Mucosa of descending colon (tissue), 3 donors: ENCODE measurements around the gene PTPRE. TPM values are rescaled to one million over a fixed set of nuclear protein-coding genes. Genes with fewer than 3 reads are reported as not detected.

Source experiments
- ATAC-seq: fragments of 200-7000 bp; cut with Tn5 transposase; one replicate; pipeline ENCODE4 v1.9.1; 2020; ENCODE audit warnings: mild to moderate bottlenecking, moderate library complexity
- DNase-seq, 3 donors: peaks; one replicate each; pipeline ENCODE4 v3.0.0-alpha.2; 2020
- H3K36me3 ChIP-seq: fragments of 200-600 bp; one replicate; pipeline ENCODE4 v1.8.0; 2021; ENCODE audit warnings: low read depth, mild to moderate bottlenecking
- H3K4me1 ChIP-seq: fragments of 200-600 bp; one replicate; pipeline ENCODE4 v1.8.0; 2021; ENCODE audit warnings: low read depth, mild to moderate bottlenecking
- H3K4me3 ChIP-seq: fragments of 200-600 bp; one replicate; pipeline ENCODE4 v1.8.0; 2021; ENCODE audit warnings: mild to moderate bottlenecking
- H3K9me3 ChIP-seq: fragments of 200-600 bp; one replicate; pipeline ENCODE4 v1.8.0; 2021; ENCODE audit warnings: mild to moderate bottlenecking
- intact Hi-C, 2 donors: fragments of 100-400 bp; cut with DNase I in 1 of 2; cut with micrococcal nuclease in 1 of 2; formaldehyde crosslinking; loops; one replicate each; pipeline versions ENCODE4 v1.11.0 to v1.11.1; 2022; cut with DNase I, micrococcal nuclease
- total RNA-seq, 3 donors: library from RNA; stranded (reverse); fragmentation: NEBNext Ultra II Directional in 2 of 3; extraction: Animal tissue kit (Norgen Biotek cat#: 25700) in 2 of 3; gene quantifications; one replicate each; pipeline versions ENCODE4 v1.2.1 to v1.2.4, GENCODE V29; 2021 to 2023
- TF ChIP-seq, protein P1 (sequence below): fragments of 200-600 bp; IDR thresholded peaks from one replicate; pipeline ENCODE4 v1.8.0; 2022; ENCODE audit warnings: antibody characterized with exemption, mild to moderate bottlenecking
- donor health status: DM: no; HTN: no; CAD: no; lungs with moderate emphysema.
- donor health status: DM: no; HTN: no; CAD: no.
- donor health status: DM: no; HTN: yes; CAD: no.

PTPRE gene
- total RNA-seq, 3 donors from 2014 or later: 28.8 to 33.6 (median 32.5) TPM

DNA sequence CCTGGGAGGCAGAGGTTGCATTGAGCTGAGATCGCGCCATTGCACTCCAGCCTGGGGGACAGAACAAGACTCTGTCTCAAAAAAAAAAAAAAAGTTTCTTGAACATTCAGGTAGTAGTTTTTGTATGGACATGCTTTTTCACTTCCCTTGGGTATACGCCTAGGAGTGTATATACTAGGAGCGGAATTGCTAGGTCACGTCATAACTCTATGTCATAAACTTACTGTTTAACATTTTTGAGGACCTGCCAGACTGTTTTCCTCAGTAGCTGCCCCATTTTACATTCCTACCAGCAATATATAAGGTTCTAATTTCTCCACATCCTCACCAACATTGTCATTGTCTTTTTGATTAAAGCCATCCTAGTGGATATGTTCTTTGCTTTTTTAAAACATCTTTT lies 167.7 kb downstream of the PTPRE start:
- ATAC-seq (no peak), DNase-seq (no peak)
- Histone ChIP-seq H3K9me3 (no peaks in the 10 kb centered on the region), H3K4me1 (no peaks in the 10 kb centered on the region), H3K36me3 (peaks cover 5% of the 10 kb centered on the region), H3K4me3 (no peak overlapping the region)
- intact Hi-C loops: loop anchor here in 1 of 2 donors (10.0 kb wide), 1 partner anchor 80 kb away; no protein-coding TSS in a partner anchor
- TF ChIP-seq, protein P1, sequence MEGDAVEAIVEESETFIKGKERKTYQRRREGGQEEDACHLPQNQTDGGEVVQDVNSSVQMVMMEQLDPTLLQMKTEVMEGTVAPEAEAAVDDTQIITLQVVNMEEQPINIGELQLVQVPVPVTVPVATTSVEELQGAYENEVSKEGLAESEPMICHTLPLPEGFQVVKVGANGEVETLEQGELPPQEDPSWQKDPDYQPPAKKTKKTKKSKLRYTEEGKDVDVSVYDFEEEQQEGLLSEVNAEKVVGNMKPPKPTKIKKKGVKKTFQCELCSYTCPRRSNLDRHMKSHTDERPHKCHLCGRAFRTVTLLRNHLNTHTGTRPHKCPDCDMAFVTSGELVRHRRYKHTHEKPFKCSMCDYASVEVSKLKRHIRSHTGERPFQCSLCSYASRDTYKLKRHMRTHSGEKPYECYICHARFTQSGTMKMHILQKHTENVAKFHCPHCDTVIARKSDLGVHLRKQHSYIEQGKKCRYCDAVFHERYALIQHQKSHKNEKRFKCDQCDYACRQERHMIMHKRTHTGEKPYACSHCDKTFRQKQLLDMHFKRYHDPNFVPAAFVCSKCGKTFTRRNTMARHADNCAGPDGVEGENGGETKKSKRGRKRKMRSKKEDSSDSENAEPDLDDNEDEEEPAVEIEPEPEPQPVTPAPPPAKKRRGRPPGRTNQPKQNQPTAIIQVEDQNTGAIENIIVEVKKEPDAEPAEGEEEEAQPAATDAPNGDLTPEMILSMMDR: no peak

DNA sequence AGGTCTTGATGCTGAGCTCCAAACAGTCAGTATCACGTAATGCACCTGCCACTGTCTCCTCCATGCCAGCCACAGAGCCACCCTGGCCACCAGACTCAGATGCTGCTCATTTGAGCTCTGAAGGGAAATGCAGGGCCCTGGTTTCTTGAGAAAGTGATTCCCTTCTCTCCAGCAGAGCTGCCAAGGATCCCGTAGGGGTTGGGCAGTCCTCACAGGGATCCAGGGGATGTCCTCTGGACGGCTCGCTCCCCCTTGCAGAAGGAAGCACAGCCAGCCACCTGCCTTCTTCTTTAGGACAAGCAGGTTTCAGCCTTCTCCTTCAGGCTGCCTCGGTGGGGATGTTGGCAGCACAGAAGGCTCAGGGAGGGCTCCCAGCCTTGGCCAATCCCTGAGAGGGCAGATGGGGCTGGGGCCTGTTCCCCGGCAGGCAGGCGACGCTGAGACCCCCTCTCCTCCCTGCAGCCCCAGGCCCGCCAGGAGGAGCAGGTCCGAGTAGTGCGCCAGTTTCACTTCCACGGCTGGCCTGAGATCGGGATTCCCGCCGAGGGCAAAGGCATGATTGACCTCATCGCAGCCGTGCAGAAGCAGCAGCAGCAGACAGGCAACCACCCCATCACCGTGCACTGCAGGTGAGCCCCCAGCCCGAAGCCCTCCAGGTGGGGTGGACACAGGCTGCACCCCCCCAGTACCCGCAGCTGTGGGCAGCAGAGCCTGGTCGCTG lies 170.4 kb downstream of the PTPRE start:
- H3K9me3 ChIP-seq: no peaks in the 10 kb centered on the region
- H3K4me1 ChIP-seq: no peaks in the 10 kb centered on the region
- intact Hi-C loops: loop anchor here in 1 of 2 donors (10.0 kb wide), 1 partner anchor 77 kb away; no protein-coding TSS in a partner anchor
- H3K4me3 ChIP-seq: no peak overlapping the region
- TF ChIP-seq, protein P1: no peak
- H3K36me3 ChIP-seq: peaks cover 5% of the 10 kb centered on the region
- no peak for ATAC-seq
- DNase-seq: no peak

- ATAC-seq: peak; percentile 78
- Histone ChIP-seq H3K4me1 (no peaks in the 10 kb centered on the region), H3K36me3 (peaks cover 5% of the 10 kb centered on the region), H3K9me3 (no peaks in the 10 kb centered on the region), H3K4me3 (no peak overlapping the region)
- TF ChIP-seq, protein P1: peak; percentile 46
- peak in 2 of 3 donors; percentile 69 to 71 for DNase-seq
- intact Hi-C loops: loop anchor here in 1 of 2 donors (10.0 kb wide), 1 partner anchor 76 kb away; no protein-coding TSS in a partner anchor
These were observed 171.4 kb downstream of the PTPRE start for GRCh38 chr10:128078136-128078969.

GRCh38 chr10:128080231-128080630 lies 173.3 kb downstream of the PTPRE start:
- DNase-seq (no peak), ATAC-seq (no peak)
- peaks cover 5% of the 10 kb centered on the region for H3K36me3 ChIP-seq
- TF ChIP-seq, protein P1: no peak
- intact Hi-C loops: no loop called here
- H3K4me1 ChIP-seq: no peaks in the 10 kb centered on the region
- H3K4me3 ChIP-seq: no peak overlapping the region
- H3K9me3 ChIP-seq: no peaks in the 10 kb centered on the region

- intact Hi-C loops: no loop called here
- DNase-seq (no peak), ATAC-seq (no peak)
- Histone ChIP-seq H3K4me3 (no peak overlapping the region), H3K4me1 (no peaks in the 10 kb centered on the region), H3K36me3 (peaks cover 5% of the 10 kb centered on the region), H3K9me3 (no peaks in the 10 kb centered on the region)
- TF ChIP-seq, protein P1: no peak
These were observed 173.7 kb downstream of the PTPRE start for GRCh38 chr10:128080641-128081040.
